Tibial nerve (tissue), 3 donors: Measurements from ENCODE around the gene CIT.

Source experiments
- CTCF ChIP-seq, 5 experiments: fragments of 200-600 bp in 3 of 5; fragments of 450-650 bp in 2 of 5; sonication (generic) in 3 of 5; IDR thresholded peaks; one replicate each; pipeline ENCODE4 v1.5.1; 2016 to 2019; ENCODE audit warnings: antibody characterized with exemption in 5 of 5, mild to moderate bottlenecking in 3 of 5, moderate library complexity in 2 of 5
- POLR2A ChIP-seq, 2 donors: fragments of 450-650 bp; IDR thresholded peaks; one replicate each; pipeline ENCODE4 v1.6.1; 2017; ENCODE audit warnings: antibody characterized with exemption in 2 of 2, mild to moderate bottlenecking in 2 of 2, moderate library complexity in 2 of 2

GRCh38 chr12:119910586-119910985 is 33.5 kb upstream of the CIT start:
- no peak for TF ChIP-seq CTCF (IDR thresholded peaks at IDR 0.05)
- TF ChIP-seq POLR2A (IDR thresholded peaks at IDR 0.05): no peak
